ENCODE measurements around the gene BABAM2.
"Not testable (repeated sequence)": the region's sequence is repeated elsewhere in the genome, so short reads cannot be mapped to it uniquely, and the experiment has no call there.

BABAM2 gene

DNA sequence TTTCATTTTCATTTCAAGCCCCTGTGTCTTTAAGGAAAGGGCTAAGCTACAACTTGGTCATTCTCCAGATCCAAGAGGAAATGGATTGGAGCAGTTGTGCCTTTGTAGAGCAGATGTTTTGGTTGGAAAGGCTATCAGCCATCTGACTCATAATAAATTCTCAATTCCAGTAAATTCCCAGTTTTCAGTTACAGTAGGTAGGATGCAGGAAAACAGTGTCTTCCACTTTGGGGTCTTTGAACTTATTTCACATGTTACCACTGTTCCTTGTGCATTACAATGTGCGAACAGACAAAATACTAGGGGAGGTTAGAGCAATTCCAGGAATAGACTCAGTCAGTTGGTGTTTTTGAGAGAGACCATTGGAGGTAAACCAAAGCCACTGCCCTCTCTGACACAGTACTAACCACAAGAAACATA is 211.9 kb downstream of the BABAM2 start:
- Histone ChIP-seq H3K4me3 (no peak overlapping the region), H3K9ac (no peak overlapping the region), H3K9me3 (peaks cover 4% of the 10 kb centered on the region; the same call in 1 of the 2 replicates), H3K4me1 (no peaks in the 10 kb centered on the region), H3K27ac (no peak overlapping the region), H3K36me3 (no peaks in the 10 kb centered on the region), H3K4me2 (no peak overlapping the region), H4K20me1 (no peaks in the 10 kb centered on the region), H3K27me3 (no peaks in the 10 kb centered on the region)
- TF ChIP-seq Cebpa-rat (IDR thresholded peaks at IDR 0.05), result no peak

- Histone ChIP-seq H4K20me1 (no peaks in the 10 kb centered on the region), H3K9me3 (peaks cover 4% of the 10 kb centered on the region; the same call in 1 of the 2 replicates), H3K27me3 (no peaks in the 10 kb centered on the region), H3K9ac (no peak overlapping the region), H3K27ac (no peak overlapping the region), H3K4me1 (peaks cover 6% of the 10 kb centered on the region), H3K4me2 (no peak overlapping the region), H3K36me3 (no peaks in the 10 kb centered on the region), H3K4me3 (no peak overlapping the region)
- TF ChIP-seq Cebpa-rat (IDR thresholded peaks at IDR 0.05), result no peak
These were observed 213.1 kb downstream of the BABAM2 start for GRCh38 chr2:28103611-28104010.

DNA sequence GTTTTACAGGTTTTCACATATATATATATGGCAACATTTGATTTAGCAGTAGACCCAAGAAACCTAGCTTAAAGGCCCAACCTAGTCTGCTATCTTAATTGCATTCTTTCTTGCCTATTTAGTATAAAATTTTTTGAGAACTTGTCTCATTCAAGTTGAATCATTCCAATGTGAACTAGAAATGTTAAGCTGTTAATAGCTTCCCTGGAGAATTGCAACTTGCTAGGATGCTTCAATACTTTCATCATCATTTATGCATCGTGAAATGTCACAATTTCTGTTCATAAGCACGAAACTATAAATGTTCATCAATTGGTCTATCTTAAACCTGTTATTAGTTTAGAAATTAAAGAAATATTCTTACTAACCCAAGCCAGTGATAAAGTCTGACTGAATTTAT is 217.6 kb downstream of the BABAM2 start:
- Histone ChIP-seq H3K27me3 (no peaks in the 10 kb centered on the region), H3K4me2 (no peak overlapping the region), H3K4me3 (no peak overlapping the region), H3K9ac (no peak overlapping the region), H3K27ac (no peak overlapping the region), H3K36me3 (no peaks in the 10 kb centered on the region), H3K4me1 (peaks cover 8% of the 10 kb centered on the region), H3K9me3 (peaks cover 6% of the 10 kb centered on the region; the same call in 1 of the 2 replicates), H4K20me1 (no peaks in the 10 kb centered on the region)
- TF ChIP-seq Cebpa-rat (IDR thresholded peaks at IDR 0.05), result no peak

DNA sequence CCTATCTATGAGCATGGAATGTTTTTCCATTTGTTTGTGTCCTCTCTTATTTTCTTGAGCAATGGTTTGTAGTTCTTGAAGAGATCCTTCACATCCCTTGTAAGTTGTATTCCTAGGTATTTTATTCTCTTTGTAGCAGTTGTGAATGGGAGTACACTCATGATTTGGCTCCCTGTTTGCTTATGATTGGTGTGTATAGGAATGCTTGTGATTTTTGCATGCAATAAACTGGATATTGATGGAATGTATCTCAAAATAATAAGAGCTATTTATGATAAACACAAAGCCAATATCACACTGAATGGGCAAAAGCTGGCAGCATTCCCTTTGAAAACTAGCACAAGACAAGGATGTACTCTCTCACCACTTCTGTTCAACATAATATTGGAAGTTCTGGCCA is 223.2 kb downstream of the BABAM2 start:
- not testable (repeated sequence) for H3K36me3 ChIP-seq, H3K4me3 ChIP-seq, H3K4me1 ChIP-seq

GRCh38 chr2:28117104-28117596 is 226.6 kb downstream of the BABAM2 start:
- Histone ChIP-seq H3K4me3 (no peak overlapping the region), H3K36me3 (no peaks in the 10 kb centered on the region), H3K9ac (no peak overlapping the region), H3K27me3 (no peaks in the 10 kb centered on the region), H4K20me1 (no peaks in the 10 kb centered on the region), H3K4me1 (no peaks in the 10 kb centered on the region), H3K27ac (no peak overlapping the region), H3K9me3 (peaks cover 8% of the 10 kb centered on the region; the same call in 1 of the 2 replicates), H3K4me2 (no peak overlapping the region)
- TF ChIP-seq Cebpa-rat (IDR thresholded peaks at IDR 0.05), result no peak

More for the DNA sequence above, 223.2 kb downstream of the BABAM2 start:
- not testable (repeated sequence) for H3K9me3 ChIP-seq, H3K4me2 ChIP-seq, H3K27ac ChIP-seq, H3K9ac ChIP-seq, H3K27me3 ChIP-seq, H4K20me1 ChIP-seq

DNA sequence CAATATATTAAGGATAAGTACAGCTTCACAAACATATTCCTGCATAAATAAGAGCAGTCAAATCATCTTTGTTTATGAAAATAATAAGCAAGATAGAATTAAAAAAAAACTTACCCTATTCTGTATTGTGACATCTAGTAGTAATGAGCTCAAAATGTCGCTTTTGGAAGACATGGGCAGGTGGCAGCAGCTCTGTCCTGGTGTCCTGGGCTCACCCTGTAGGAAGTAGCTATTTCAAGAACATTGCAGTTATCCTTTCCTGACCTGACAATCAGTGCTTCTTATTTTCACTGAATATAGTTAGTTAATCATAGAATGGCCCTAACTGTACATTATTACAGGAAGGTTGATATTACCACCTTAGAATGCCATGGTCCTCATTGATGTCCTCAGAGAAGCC is 229.1 kb downstream of the BABAM2 start:
- Histone ChIP-seq H3K36me3 (no peaks in the 10 kb centered on the region), H3K4me1 (no peaks in the 10 kb centered on the region), H3K4me3 (no peak overlapping the region), H3K4me2 (no peak overlapping the region), H3K9ac (no peak overlapping the region), H3K27me3 (no peaks in the 10 kb centered on the region), H4K20me1 (no peaks in the 10 kb centered on the region), H3K9me3 (peaks cover 4% of the 10 kb centered on the region; the same call in 1 of the 2 replicates), H3K27ac (no peak overlapping the region)
- no peak for TF ChIP-seq Cebpa-rat (IDR thresholded peaks at IDR 0.05)

DNA sequence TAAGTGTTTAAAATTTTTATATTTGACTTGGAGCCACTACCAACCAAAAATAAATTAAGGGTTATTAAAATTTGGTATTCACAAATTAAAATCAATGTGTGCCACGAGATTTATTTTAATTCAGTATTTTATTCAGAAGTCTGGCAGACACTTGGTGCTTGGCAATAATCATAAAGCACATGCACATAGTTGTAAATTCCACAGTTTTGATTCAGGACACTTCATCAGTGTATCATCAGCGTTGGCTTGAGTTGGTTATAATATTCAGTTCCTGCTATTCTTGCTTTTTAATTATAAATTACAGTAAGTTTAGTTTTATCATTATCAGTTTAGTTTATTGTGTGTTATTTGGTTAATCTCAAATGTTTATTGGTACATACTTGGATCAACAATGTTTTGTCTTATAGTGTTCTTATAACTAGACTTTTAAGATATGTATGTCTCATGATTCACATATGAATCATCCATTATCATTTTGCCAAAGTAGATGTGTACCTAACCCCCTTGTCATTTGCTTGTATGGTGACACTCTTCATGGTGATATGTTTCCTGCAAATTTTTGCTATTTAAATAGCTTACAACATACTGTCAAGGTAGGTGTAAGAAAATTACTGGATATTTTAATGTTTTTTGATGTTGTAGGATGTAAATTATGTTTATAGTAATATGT is 237.9 kb downstream of the BABAM2 start:
- Histone ChIP-seq H3K4me1 (peaks cover 18% of the 10 kb centered on the region), H3K4me3 (no peak overlapping the region), H3K9ac (no peak overlapping the region), H3K27ac (no peak overlapping the region), H3K4me2 (no peak overlapping the region), H3K36me3 (peaks cover 10% of the 10 kb centered on the region; the same call in 1 of the 2 replicates), H3K9me3 (peaks cover 6% of the 10 kb centered on the region), H4K20me1 (no peaks in the 10 kb centered on the region), H3K27me3 (no peaks in the 10 kb centered on the region)
- TF ChIP-seq Cebpa-rat (IDR thresholded peaks at IDR 0.05), result no peak

GRCh38 chr2:28129955-28130695 is 239.6 kb downstream of the BABAM2 start:
- H3K4me1 ChIP-seq, result peaks cover 25% of the 10 kb centered on the region
- peak overlapping the region; percentile 16; the same call in 1 of the 2 replicates for H3K27ac ChIP-seq
- peaks cover 15% of the 10 kb centered on the region; the same call in 1 of the 2 replicates for H3K36me3 ChIP-seq
- peak overlapping the region; percentile 63 for H3K4me2 ChIP-seq
- no peak overlapping the region for H3K4me3 ChIP-seq
- H3K9me3 ChIP-seq, result peaks cover 6% of the 10 kb centered on the region
- no peaks in the 10 kb centered on the region for H4K20me1 ChIP-seq
- no peak for TF ChIP-seq Cebpa-rat (IDR thresholded peaks at IDR 0.05)
- H3K27me3 ChIP-seq, result no peaks in the 10 kb centered on the region
- no peak overlapping the region for H3K9ac ChIP-seq

GRCh38 chr2:28133778-28134177 is 243.2 kb downstream of the BABAM2 start:
- H3K9ac ChIP-seq, result no peak overlapping the region
- H3K4me2 ChIP-seq, result no peak overlapping the region
- no peaks in the 10 kb centered on the region for H4K20me1 ChIP-seq
- peaks cover 51% of the 10 kb centered on the region for H3K4me1 ChIP-seq
- no peak overlapping the region for H3K27ac ChIP-seq
- no peak for TF ChIP-seq Cebpa-rat (IDR thresholded peaks at IDR 0.05)
- peaks cover 9% of the 10 kb centered on the region; the same call in 1 of the 2 replicates for H3K36me3 ChIP-seq
- H3K27me3 ChIP-seq, result no peaks in the 10 kb centered on the region
- H3K4me3 ChIP-seq, result no peak overlapping the region
- no peaks in the 10 kb centered on the region for H3K9me3 ChIP-seq

DNA sequence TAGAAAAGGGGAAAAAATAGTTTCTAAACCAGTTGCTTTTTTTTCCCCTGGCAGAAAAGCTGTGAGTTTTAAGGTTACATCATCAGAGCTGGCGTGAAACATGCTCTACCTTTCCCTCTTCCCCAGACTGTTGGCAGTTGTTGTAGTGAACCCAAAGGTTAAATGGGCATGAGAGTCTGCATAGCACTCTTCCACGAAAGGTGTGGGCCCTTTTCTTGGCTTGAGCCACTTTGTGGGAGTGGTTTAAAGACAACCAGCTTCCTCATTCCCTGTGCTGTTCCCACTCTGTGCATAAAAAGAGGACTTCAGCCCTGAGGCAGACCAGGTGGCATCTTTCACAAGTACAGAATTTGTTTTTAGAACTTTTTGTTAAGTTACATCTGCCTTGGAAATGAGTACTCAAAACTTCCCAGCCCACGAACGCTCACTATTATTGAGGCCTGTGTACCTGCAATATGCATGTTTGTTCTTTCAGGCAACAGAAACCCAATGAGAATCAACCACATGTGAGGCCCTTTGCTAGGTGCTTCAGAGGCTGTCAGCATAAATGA is 243.8 kb downstream of the BABAM2 start:
- no peaks in the 10 kb centered on the region for H4K20me1 ChIP-seq
- no peak overlapping the region for H3K9ac ChIP-seq
- H3K4me1 ChIP-seq, result peaks cover 48% of the 10 kb centered on the region
- H3K4me3 ChIP-seq, result no peak overlapping the region
- no peaks in the 10 kb centered on the region for H3K27me3 ChIP-seq
- no peak for TF ChIP-seq Cebpa-rat (IDR thresholded peaks at IDR 0.05)
- no peak overlapping the region for H3K4me2 ChIP-seq
- H3K36me3 ChIP-seq, result peaks cover 9% of the 10 kb centered on the region; the same call in 1 of the 2 replicates
- H3K9me3 ChIP-seq, result no peaks in the 10 kb centered on the region
- H3K27ac ChIP-seq, result no peak overlapping the region
